Frontal cortex (tissue), 4 donors: ENCODE measurements around the gene ANP32A. TPM values are rescaled to one million over a fixed set of nuclear protein-coding genes. Genes with fewer than 3 reads are reported as not detected.

Experiments used
- DNase-seq, 2 donors: peaks; one replicate each; pipeline ENCODE4 v3.0.0; 2012; ENCODE audit warnings: low spot score in 2 of 2
- FAIRE-seq: peaks from 2 replicates; lab custom pipeline; 2012; peaks lifted over from hg19 to GRCh38; lab: Jason Lieb, UNC
- total RNA-seq: library from RNA; depleted of rRNA; stranded (reverse); fragments of >200 nt; gene quantifications from one replicate; pipeline ENCODE4 v1.2.3, GENCODE V29; 2014
- donor health status: control.
- donor health status: control.
- donor health status: control.

ANP32A gene
- total RNA-seq, 1 donor from 2014 or later, result 104 TPM

GRCh38 chr15:68821841-68822381 is 1.2 kb upstream of the ANP32A start:
- FAIRE-seq (no peak), DNase-seq (no peak)

GRCh38 chr15:68821190-68821840 is 620 bp upstream of the ANP32A start:
- no peak for DNase-seq
- FAIRE-seq, result no peak

- FAIRE-seq, result no peak
- peak in 1 of 2 donors; percentile 57 for DNase-seq
Measured at GRCh38 chr15:68819495-68820294, 1.0 kb downstream of the ANP32A start.

- peak in 1 of 2 donors; percentile 68 for DNase-seq
- no peak for FAIRE-seq
Measured at GRCh38 chr15:68818769-68819494, 1.8 kb downstream of the ANP32A start.

GRCh38 chr15:68818066-68818768 is 2.5 kb downstream of the ANP32A start:
- no peak for FAIRE-seq

GRCh38 chr15:68817304-68818065 is 3.2 kb downstream of the ANP32A start:
- FAIRE-seq, result no peak
- DNase-seq, result peak in 1 of 2 donors; percentile 65

More at GRCh38 chr15:68818066-68818768, 2.5 kb downstream of the ANP32A start:
- peak; percentile 74 to 75 for DNase-seq

GRCh38 chr15:68816795-68817303 is 3.8 kb downstream of the ANP32A start:
- DNase-seq (peak in 1 of 2 donors; percentile 21), FAIRE-seq (no peak)

- DNase-seq (no peak), FAIRE-seq (no peak)
Measured at GRCh38 chr15:68816158-68816557, 4.5 kb downstream of the ANP32A start.

- no peak for DNase-seq
- FAIRE-seq, result no peak
Measured at GRCh38 chr15:68815598-68815997, 5.1 kb downstream of the ANP32A start.

GRCh38 chr15:68814596-68814995 is 6.1 kb downstream of the ANP32A start:
- no peak for FAIRE-seq
- DNase-seq, result no peak

- DNase-seq, result no peak
- no peak for FAIRE-seq
Measured at GRCh38 chr15:68812597-68813431, 7.9 kb downstream of the ANP32A start.

GRCh38 chr15:68812069-68812468 is 8.6 kb downstream of the ANP32A start:
- FAIRE-seq (no peak), DNase-seq (no peak)

GRCh38 chr15:68809517-68809916 is 11.2 kb downstream of the ANP32A start:
- DNase-seq (no peak), FAIRE-seq (no peak)

- no peak for FAIRE-seq
- DNase-seq, result no peak
Measured at GRCh38 chr15:68808770-68809169, 11.9 kb downstream of the ANP32A start.

- FAIRE-seq (no peak), DNase-seq (no peak)
Measured at GRCh38 chr15:68808091-68808490, 12.6 kb downstream of the ANP32A start.

- DNase-seq (no peak), FAIRE-seq (no peak)
Measured at GRCh38 chr15:68807249-68807648, 13.4 kb downstream of the ANP32A start.

- FAIRE-seq (no peak), DNase-seq (peak in 1 of 2 donors; percentile 35)
Measured at GRCh38 chr15:68806220-68807060, 14.3 kb downstream of the ANP32A start.
